ENCODE measurements around the gene KCNQ1.

- TF ChIP-seq, protein P1, sequence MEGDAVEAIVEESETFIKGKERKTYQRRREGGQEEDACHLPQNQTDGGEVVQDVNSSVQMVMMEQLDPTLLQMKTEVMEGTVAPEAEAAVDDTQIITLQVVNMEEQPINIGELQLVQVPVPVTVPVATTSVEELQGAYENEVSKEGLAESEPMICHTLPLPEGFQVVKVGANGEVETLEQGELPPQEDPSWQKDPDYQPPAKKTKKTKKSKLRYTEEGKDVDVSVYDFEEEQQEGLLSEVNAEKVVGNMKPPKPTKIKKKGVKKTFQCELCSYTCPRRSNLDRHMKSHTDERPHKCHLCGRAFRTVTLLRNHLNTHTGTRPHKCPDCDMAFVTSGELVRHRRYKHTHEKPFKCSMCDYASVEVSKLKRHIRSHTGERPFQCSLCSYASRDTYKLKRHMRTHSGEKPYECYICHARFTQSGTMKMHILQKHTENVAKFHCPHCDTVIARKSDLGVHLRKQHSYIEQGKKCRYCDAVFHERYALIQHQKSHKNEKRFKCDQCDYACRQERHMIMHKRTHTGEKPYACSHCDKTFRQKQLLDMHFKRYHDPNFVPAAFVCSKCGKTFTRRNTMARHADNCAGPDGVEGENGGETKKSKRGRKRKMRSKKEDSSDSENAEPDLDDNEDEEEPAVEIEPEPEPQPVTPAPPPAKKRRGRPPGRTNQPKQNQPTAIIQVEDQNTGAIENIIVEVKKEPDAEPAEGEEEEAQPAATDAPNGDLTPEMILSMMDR (IDR thresholded peaks at IDR 0.05) = no peak
- TF ChIP-seq EP300 (IDR thresholded peaks at IDR 0.05) (no peak), POLR2A (IDR thresholded peaks at IDR 0.05) (no peak), POLR2AphosphoS5 (IDR thresholded peaks at IDR 0.05) (no peak)
Measured at GRCh38 chr11:2807801-2808241, 363.0 kb downstream of the KCNQ1 start.

Data from upper lobe of left lung (tissue), 4 donors.